Cerebellar nuclear complex (tissue), 1 donor: ENCODE measurements around the gene SCUBE1.
A peak's percentile ranks its signal among the peaks of the same experiment; 100 is the strongest.

ENCODE experiments used
- DNase-seq, 2 experiments: peaks; one replicate each; lab custom pipeline; 2025; lab: John Stamatoyannopoulos, UW

The SCUBE1 gene

GRCh38 chr22:43199541-43199940 is 143.6 kb downstream of the SCUBE1 start:
- DNase-seq: no peak

- DNase-seq: no peak
These were observed 144.2 kb downstream of the SCUBE1 start for GRCh38 chr22:43198936-43199335.

- no peak for DNase-seq
These were observed 145.0 kb downstream of the SCUBE1 start for GRCh38 chr22:43198126-43198525.

- DNase-seq: no peak
These were observed 145.8 kb downstream of the SCUBE1 start for GRCh38 chr22:43197271-43197941.

GRCh38 chr22:43191831-43192230 is 151.3 kb downstream of the SCUBE1 start:
- DNase-seq: no peak

- no peak for DNase-seq
These were observed 154.2 kb downstream of the SCUBE1 start for GRCh38 chr22:43188829-43189545.

GRCh38 chr22:43187171-43188099 is 155.7 kb downstream of the SCUBE1 start:
- peak; percentile 39 to 72 for DNase-seq

GRCh38 chr22:43186272-43187170 is 156.7 kb downstream of the SCUBE1 start, which contains the start of gene TTLL12:
TTLL12 (minus strand) TSS chr22:43187134; CDS start chr22:43187069, 65 bp downstream.
- no peak for DNase-seq

- peak; percentile 13 to 56 for DNase-seq
These were observed 157.3 kb downstream of the SCUBE1 start for GRCh38 chr22:43185860-43186261.

- no peak for DNase-seq
These were observed 159.5 kb downstream of the SCUBE1 start for GRCh38 chr22:43183496-43184277.

- DNase-seq: no peak
These were observed 160.4 kb downstream of the SCUBE1 start for GRCh38 chr22:43182726-43183125.

GRCh38 chr22:43182118-43182517 is 161.1 kb downstream of the SCUBE1 start:
- DNase-seq: no peak

- no peak for DNase-seq
These were observed 161.7 kb downstream of the SCUBE1 start for GRCh38 chr22:43181321-43182076.

- no peak for DNase-seq
These were observed 162.5 kb downstream of the SCUBE1 start for GRCh38 chr22:43180670-43181069.

GRCh38 chr22:43179911-43180195 is 163.3 kb downstream of the SCUBE1 start:
- DNase-seq: no peak

GRCh38 chr22:43179146-43179910 is 163.8 kb downstream of the SCUBE1 start:
- DNase-seq: no peak

- DNase-seq: no peak
These were observed 165.7 kb downstream of the SCUBE1 start for GRCh38 chr22:43177479-43177878.

- no peak for DNase-seq
These were observed 167.1 kb downstream of the SCUBE1 start for GRCh38 chr22:43176090-43176489.

GRCh38 chr22:43174941-43175531 is 168.1 kb downstream of the SCUBE1 start:
- DNase-seq: no peak
